IMR-90 (cell line): ENCODE results near the gene ECI2. TPM values are rescaled to one million over a fixed set of nuclear protein-coding genes. Genes with fewer than 3 reads are reported as not detected.

Source experiments
- ATAC-seq: fragments of 200-7000 bp; cut with Tn5 transposase; 2 replicates; pipeline ENCODE4 v1.9.1; 2020; ENCODE audit warnings: low read depth, mild to moderate bottlenecking, moderate library complexity
- BruUV-seq: library from RNA; stranded (reverse); fragments of 400-500 nt; replicated peaks from 2 replicates; lab custom pipeline; 2021; lab: Mats Ljungman, UMichigan
- CTCF ChIA-PET: fragments of 300-600 bp; formaldehyde crosslinking; extraction: SDS; loops from one replicate; lab custom pipeline; 2021; ENCODE audit warnings: antibody characterized with exemption; lab: Yijun Ruan, JAX
- POLR2A ChIA-PET: fragments of 300-600 bp; sonication (Branson Sonifier 250); formaldehyde crosslinking; loops from one replicate; lab custom pipeline; 2022; ENCODE audit warnings: antibody characterized with exemption; ENCODE audit not compliant: unreplicated experiment; lab: Charles Lee
- DNase-seq: peaks from one replicate; pipeline ENCODE4 v3.0.0; 2013
- H2AFZ ChIP-seq: replicated peaks from 2 replicates; pipeline ENCODE3; 2013; ENCODE audit warnings: low read length, mild to moderate bottlenecking; ENCODE audit not compliant: poor library complexity
- H2AK5ac ChIP-seq: 2 replicates; pipeline ENCODE4 v1.6.1; 2013; ENCODE audit warnings: low read depth, low read length, inconsistent platforms
- H2AK9ac ChIP-seq: replicated peaks from 2 replicates; pipeline ENCODE3; 2013; ENCODE audit warnings: mild to moderate bottlenecking, low read depth, low read length, moderate library complexity; ENCODE audit not compliant: poor library complexity
- H2BK120ac ChIP-seq: 2 replicates; pipeline ENCODE4 v1.6.1; 2013; ENCODE audit warnings: low read depth, low read length, inconsistent platforms
- H2BK15ac ChIP-seq: 3 replicates; pipeline ENCODE4 v1.6.1; 2013; ENCODE audit warnings: low read depth, low read length, inconsistent platforms
- H2BK20ac ChIP-seq: 2 replicates; pipeline ENCODE4 v1.6.1; 2013; ENCODE audit warnings: low read depth, mild to moderate bottlenecking, inconsistent platforms, low read length, moderate library complexity
- H2BK5ac ChIP-seq: 2 replicates; pipeline ENCODE4 v1.6.1; 2013; ENCODE audit warnings: mild to moderate bottlenecking, low read depth, low read length, inconsistent platforms; ENCODE audit not compliant: poor library complexity, severe bottlenecking
- H3K14ac ChIP-seq: replicated peaks from 2 replicates; pipeline ENCODE4 v1.6.1; 2013; ENCODE audit warnings: low read depth, low read length, inconsistent platforms
- H3K18ac ChIP-seq: 2 replicates; pipeline ENCODE4 v1.6.1; 2013; ENCODE audit warnings: low read depth, low read length, control low read depth
- H3K23ac ChIP-seq: 2 replicates; pipeline ENCODE4 v1.6.1; 2013; ENCODE audit warnings: low read depth, low read length, inconsistent platforms
- H3K27ac ChIP-seq: 2 replicates; pipeline ENCODE4 v1.5.1; 2013; ENCODE audit warnings: mild to moderate bottlenecking, control low read depth, low read length; ENCODE audit not compliant: insufficient read depth
- H3K27me3 ChIP-seq: 2 replicates; pipeline ENCODE4 v1.6.1; 2013; ENCODE audit warnings: low read length; ENCODE audit not compliant: control insufficient read depth, insufficient read depth
- H3K36me3 ChIP-seq: 2 replicates; pipeline ENCODE4 v1.6.1; 2013; ENCODE audit warnings: low read length, mixed read lengths; ENCODE audit not compliant: control insufficient read depth, insufficient read depth
- H3K4ac ChIP-seq: 2 replicates; pipeline ENCODE4 v1.6.1; 2013; ENCODE audit warnings: low read depth, low read length, inconsistent platforms
- H3K4me1 ChIP-seq: 2 replicates; pipeline ENCODE4 v1.6.1; 2013; ENCODE audit warnings: low read length, mixed read lengths; ENCODE audit not compliant: control insufficient read depth, insufficient read depth
- H3K4me2 ChIP-seq: 2 replicates; pipeline ENCODE4 v1.6.1; 2013; ENCODE audit warnings: low read depth, mild to moderate bottlenecking, control low read depth, low read length, moderate library complexity
- H3K4me3 ChIP-seq: 2 replicates; pipeline ENCODE4 v1.5.1; 2013; ENCODE audit warnings: low read depth, mild to moderate bottlenecking, control low read depth, low read length, moderate library complexity; ENCODE audit not compliant: insufficient read depth
- H3K56ac ChIP-seq: 2 replicates; pipeline ENCODE4 v1.6.1; 2013; ENCODE audit warnings: low read length, inconsistent platforms; ENCODE audit not compliant: insufficient read depth; ENCODE audit errors: extremely low read depth
- H3K79me1 ChIP-seq, 2 experiments: 2 replicates each; pipeline ENCODE4 v1.6.1; 2013; ENCODE audit warnings: low read length in 2 of 2, inconsistent platforms in 1 of 2, low read depth in 1 of 2
- H3K9ac ChIP-seq: 2 replicates; pipeline ENCODE4 v1.6.1; 2013; ENCODE audit warnings: low read depth, low read length, control low read depth
- H3K9me1 ChIP-seq: 2 replicates; pipeline ENCODE4 v1.6.1; 2013; ENCODE audit warnings: low read length, inconsistent platforms; ENCODE audit not compliant: insufficient read depth
- H3K9me3 ChIP-seq: 2 replicates; pipeline ENCODE4 v1.6.1; 2013; ENCODE audit warnings: low read length; ENCODE audit not compliant: control insufficient read depth, insufficient read depth
- H4K20me1 ChIP-seq: 2 replicates; pipeline ENCODE4 v1.6.1; 2013; ENCODE audit warnings: low read length, inconsistent platforms; ENCODE audit not compliant: insufficient read depth
- H4K5ac ChIP-seq: 2 replicates; pipeline ENCODE4 v1.6.1; 2013; ENCODE audit warnings: mild to moderate bottlenecking, low read depth, low read length, control low read depth
- H4K8ac ChIP-seq, 2 experiments: 2 replicates each; pipeline ENCODE4 v1.6.1; 2013; ENCODE audit warnings: low read depth in 2 of 2, low read length in 2 of 2, control low read depth in 1 of 2, inconsistent platforms in 1 of 2
- H4K91ac ChIP-seq: 2 replicates; pipeline ENCODE4 v1.6.1; 2013; ENCODE audit warnings: low read depth, low read length, inconsistent platforms; ENCODE audit not compliant: insufficient read depth
- BHLHE40 ChIP-seq: fragments of 150-350 bp; IDR thresholded peaks from 2 replicates; pipeline ENCODE4 v1.6.1; 2016; ENCODE audit warnings: mild to moderate bottlenecking, low read depth, low read length
- CEBPB ChIP-seq: IDR thresholded peaks from 2 replicates; pipeline ENCODE4 v1.6.1; 2012; ENCODE audit warnings: low read depth, low read length, improper control_type of control experiment
- CHD1 ChIP-seq: IDR thresholded peaks from 2 replicates; pipeline ENCODE4 v1.6.1; 2012; ENCODE audit warnings: low read depth, low read length, improper control_type of control experiment
- FOS ChIP-seq: fragments of 150-350 bp; IDR thresholded peaks from 2 replicates; pipeline ENCODE4 v1.6.1; 2016; ENCODE audit warnings: low read depth, low read length
- MAFK ChIP-seq: IDR thresholded peaks from 2 replicates; pipeline ENCODE4 v1.6.1; 2012; ENCODE audit warnings: low read depth, low read length, improper control_type of control experiment
- MAZ ChIP-seq: IDR thresholded peaks from 2 replicates; pipeline ENCODE4 v1.6.1; 2012; ENCODE audit warnings: low read depth, mild to moderate bottlenecking, low read length, improper control_type of control experiment, moderate library complexity, borderline replicate concordance
- MXI1 ChIP-seq: IDR thresholded peaks from 2 replicates; pipeline ENCODE4 v1.6.1; 2012; ENCODE audit warnings: low read depth, mild to moderate bottlenecking, low read length, moderate library complexity, borderline replicate concordance
- NFE2L2 ChIP-seq: fragments of 150-350 bp; IDR thresholded peaks from 2 replicates; pipeline ENCODE4 v1.6.1; 2016; ENCODE audit warnings: low read depth, mild to moderate bottlenecking, low read length
- POLR2A ChIP-seq: IDR thresholded peaks from 2 replicates; pipeline ENCODE4 v1.6.1; 2012; ENCODE audit warnings: mild to moderate bottlenecking, low read depth, low read length
- RAD21 ChIP-seq: IDR thresholded peaks from 2 replicates; pipeline ENCODE4 v1.6.1; 2012; ENCODE audit warnings: low read length, improper control_type of control experiment
- RCOR1 ChIP-seq: IDR thresholded peaks from 2 replicates; pipeline ENCODE4 v1.6.1; 2012; ENCODE audit warnings: mild to moderate bottlenecking, low read length, improper control_type of control experiment; ENCODE audit not compliant: insufficient replicate concordance
- RFX5 ChIP-seq: IDR thresholded peaks from 2 replicates; pipeline ENCODE4 v1.8.0; 2012; ENCODE audit warnings: low read depth, mild to moderate bottlenecking, low read length, moderate library complexity
- SMC3 ChIP-seq: fragments of 150-350 bp; IDR thresholded peaks from 2 replicates; pipeline ENCODE4 v1.6.1; 2016; ENCODE audit warnings: low read depth, mild to moderate bottlenecking, antibody characterized with exemption, low read length, moderate library complexity
- WGBS, 2 experiments: methylation state at CpG; one replicate each; pipeline versions ENCODE4 v1.1.5 to v1.1.7; 2013; ENCODE audit warnings: missing lambda C conversion rate in 2 of 2; ENCODE audit not compliant: insufficient read length in 1 of 2; ENCODE audit errors: extremely low coverage in 2 of 2; 5-methylcytosine and 5-hydroxymethylcytosine counted together
- dilution Hi-C: fragments of 300-500 bp; cut with HindIII; formaldehyde crosslinking; loops from one replicate; pipeline ENCODE4 v1.14.3; 2018; ENCODE audit warnings: low sequenced_read_pairs; ENCODE audit not compliant: unreplicated experiment
- in situ Hi-C: fragments of 300-500 bp; cut with MboI; formaldehyde crosslinking; loops from 3 replicates; pipeline ENCODE4 v1.14.3; 2019; ENCODE audit warnings: low sequenced_read_pairs, inconsistent platforms, mixed read lengths
- intact Hi-C: fragments of 100-400 bp; cut with micrococcal nuclease; formaldehyde crosslinking; loops from 2 replicates; pipeline ENCODE4 v1.10.0; 2022
- polyA plus RNA-seq, 3 experiments: library from polyadenylated mRNA; depleted of rRNA; stranded (reverse); fragments of >200 nt; gene quantifications; 2 replicates each; pipeline ENCODE4 v1.2.3, GENCODE V29; 2012; ENCODE audit warnings: low replicate concordance in 1 of 3
- total RNA-seq: library from RNA; depleted of rRNA; stranded (reverse); fragments of >200 nt; gene quantifications from 2 replicates; pipeline ENCODE4 v1.2.3, GENCODE V29; 2012
- TF ChIP-seq, protein P1 (sequence below): fragments of 150-350 bp; IDR thresholded peaks from 2 replicates; pipeline ENCODE4 v1.6.1; 2017; ENCODE audit warnings: mild to moderate bottlenecking, antibody characterized with exemption, low read length, low read depth
- TF ChIP-seq, protein P2 (sequence below): conservative IDR thresholded peaks from 2 replicates; pipeline ENCODE4 v1.5.1; 2012; ENCODE audit warnings: mild to moderate bottlenecking, low read depth, low read length, improper control_type of control experiment
- TF ChIP-seq, protein P3 (sequence below): fragments of 150-350 bp; IDR thresholded peaks from 2 replicates; pipeline ENCODE4 v1.6.1; 2016; ENCODE audit warnings: low read depth, mild to moderate bottlenecking, low read length, moderate library complexity, borderline replicate concordance

Gene ECI2
- total and polyA plus RNA-seq, 2 of the 4 experiments (the other 2 are of a cell fraction) = 64.1 to 152 TPM

DNA sequence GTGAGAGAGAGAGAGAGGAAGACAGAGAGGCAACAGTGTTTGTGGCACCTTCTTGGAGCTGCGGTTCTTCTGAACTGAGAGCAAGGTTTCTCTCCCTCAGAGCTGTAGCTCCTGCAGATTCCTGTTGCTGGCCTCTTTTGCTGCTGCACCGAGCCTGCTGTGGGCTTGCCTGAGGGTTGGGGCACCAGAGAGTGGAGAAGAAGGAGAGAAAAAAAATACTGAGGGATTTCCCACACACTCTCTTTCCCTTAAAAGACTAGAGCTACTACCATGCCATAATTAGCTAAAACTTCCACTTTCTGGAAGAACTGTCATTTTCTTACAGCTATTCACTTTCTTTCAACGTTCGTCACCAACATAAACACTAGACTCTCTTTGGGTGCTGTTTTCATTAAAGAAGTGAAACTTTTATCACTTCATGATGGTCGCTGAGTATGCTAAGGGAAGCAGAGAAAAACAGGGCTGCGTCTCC, 18.2 kb upstream of the ECI2 start:
- no peaks in the 10 kb centered on the region for H3K9me3 ChIP-seq
- H3K56ac ChIP-seq = no peak overlapping the region
- no peak overlapping the region for H2AK5ac ChIP-seq
- no peak for TF ChIP-seq RFX5
- no peak for TF ChIP-seq RCOR1
- no peak for TF ChIP-seq FOS
- no peak for TF ChIP-seq CHD1
- TF ChIP-seq, protein P1, sequence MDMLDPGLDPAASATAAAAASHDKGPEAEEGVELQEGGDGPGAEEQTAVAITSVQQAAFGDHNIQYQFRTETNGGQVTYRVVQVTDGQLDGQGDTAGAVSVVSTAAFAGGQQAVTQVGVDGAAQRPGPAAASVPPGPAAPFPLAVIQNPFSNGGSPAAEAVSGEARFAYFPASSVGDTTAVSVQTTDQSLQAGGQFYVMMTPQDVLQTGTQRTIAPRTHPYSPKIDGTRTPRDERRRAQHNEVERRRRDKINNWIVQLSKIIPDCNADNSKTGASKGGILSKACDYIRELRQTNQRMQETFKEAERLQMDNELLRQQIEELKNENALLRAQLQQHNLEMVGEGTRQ = no peak
- TF ChIP-seq, protein P2, sequence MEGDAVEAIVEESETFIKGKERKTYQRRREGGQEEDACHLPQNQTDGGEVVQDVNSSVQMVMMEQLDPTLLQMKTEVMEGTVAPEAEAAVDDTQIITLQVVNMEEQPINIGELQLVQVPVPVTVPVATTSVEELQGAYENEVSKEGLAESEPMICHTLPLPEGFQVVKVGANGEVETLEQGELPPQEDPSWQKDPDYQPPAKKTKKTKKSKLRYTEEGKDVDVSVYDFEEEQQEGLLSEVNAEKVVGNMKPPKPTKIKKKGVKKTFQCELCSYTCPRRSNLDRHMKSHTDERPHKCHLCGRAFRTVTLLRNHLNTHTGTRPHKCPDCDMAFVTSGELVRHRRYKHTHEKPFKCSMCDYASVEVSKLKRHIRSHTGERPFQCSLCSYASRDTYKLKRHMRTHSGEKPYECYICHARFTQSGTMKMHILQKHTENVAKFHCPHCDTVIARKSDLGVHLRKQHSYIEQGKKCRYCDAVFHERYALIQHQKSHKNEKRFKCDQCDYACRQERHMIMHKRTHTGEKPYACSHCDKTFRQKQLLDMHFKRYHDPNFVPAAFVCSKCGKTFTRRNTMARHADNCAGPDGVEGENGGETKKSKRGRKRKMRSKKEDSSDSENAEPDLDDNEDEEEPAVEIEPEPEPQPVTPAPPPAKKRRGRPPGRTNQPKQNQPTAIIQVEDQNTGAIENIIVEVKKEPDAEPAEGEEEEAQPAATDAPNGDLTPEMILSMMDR = no peak
- no peak for TF ChIP-seq MAZ
- TF ChIP-seq BHLHE40 = no peak
- no peak for TF ChIP-seq POLR2A
- TF ChIP-seq MAFK = no peak
- TF ChIP-seq CEBPB = no peak
- TF ChIP-seq RAD21 = no peak
- no peak for TF ChIP-seq NFE2L2
- TF ChIP-seq, protein P3, sequence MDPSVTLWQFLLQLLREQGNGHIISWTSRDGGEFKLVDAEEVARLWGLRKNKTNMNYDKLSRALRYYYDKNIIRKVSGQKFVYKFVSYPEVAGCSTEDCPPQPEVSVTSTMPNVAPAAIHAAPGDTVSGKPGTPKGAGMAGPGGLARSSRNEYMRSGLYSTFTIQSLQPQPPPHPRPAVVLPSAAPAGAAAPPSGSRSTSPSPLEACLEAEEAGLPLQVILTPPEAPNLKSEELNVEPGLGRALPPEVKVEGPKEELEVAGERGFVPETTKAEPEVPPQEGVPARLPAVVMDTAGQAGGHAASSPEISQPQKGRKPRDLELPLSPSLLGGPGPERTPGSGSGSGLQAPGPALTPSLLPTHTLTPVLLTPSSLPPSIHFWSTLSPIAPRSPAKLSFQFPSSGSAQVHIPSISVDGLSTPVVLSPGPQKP = no peak
- TF ChIP-seq MXI1 = no peak
- TF ChIP-seq SMC3 = no peak
- no TSS peak for BruUV-seq
- no peak overlapping the region for H4K5ac ChIP-seq
- ATAC-seq (no peak), DNase-seq (no peak)
- no peak overlapping the region for H3K4ac ChIP-seq
- no peak overlapping the region for H3K27ac ChIP-seq
- H3K79me1 ChIP-seq = no peaks in the 10 kb centered on the region
- 100% methylated on average over 1 of the region's 6 CpGs; no CpG with 5 or more reads in 1 of the 2 experiments for WGBS, 2 experiments
- intact Hi-C loops = loop anchor here (10.0 kb wide), 1 partner anchor 409 kb away; no protein-coding TSS in a partner anchor
- H2AFZ ChIP-seq = no peak overlapping the region
- H2BK20ac ChIP-seq = no peak overlapping the region
- dilution Hi-C loops = no loop called here
- CTCF ChIA-PET = interaction anchor here (0.6 to 0.7 kb wide), 2 partner anchors 57 to 135 kb away, joined by 3 to 4 read pairs; no protein-coding TSS in a partner anchor
- no peak overlapping the region for H3K4me2 ChIP-seq
- H3K9ac ChIP-seq = no peak overlapping the region
- no peak overlapping the region for H2BK120ac ChIP-seq
- no peaks in the 10 kb centered on the region for H3K36me3 ChIP-seq
- in situ Hi-C loops = no loop called here
- no peak overlapping the region for H2AK9ac ChIP-seq
- no peak overlapping the region for H3K18ac ChIP-seq
- H2BK15ac ChIP-seq = no peak overlapping the region
- H3K14ac ChIP-seq = no peak overlapping the region
- H3K23ac ChIP-seq = no peak overlapping the region
- H3K27me3 ChIP-seq = no peaks in the 10 kb centered on the region
- H3K9me1 ChIP-seq = no peaks in the 10 kb centered on the region
- no peaks in the 10 kb centered on the region for H4K20me1 ChIP-seq
- H3K4me3 ChIP-seq = no peak overlapping the region
- H4K8ac ChIP-seq = no peak overlapping the region
- H2BK5ac ChIP-seq = no peak overlapping the region
- POLR2A ChIA-PET = interaction anchor here (0.5 kb wide), 1 partner anchor 99 kb away, joined by 3 read pairs; no protein-coding TSS in a partner anchor
- H3K4me1 ChIP-seq = no peaks in the 10 kb centered on the region
- H4K91ac ChIP-seq = no peak overlapping the region
